ENCODE measurements around the gene FBXL17.

GRCh38 chr5:107949688-107950341, 432.1 kb downstream of the FBXL17 start:
- TF ChIP-seq CTCF (IDR thresholded peaks at IDR 0.05; ENCODE audit: insufficient read depth, low read depth, low read length) (no peak), EZH2 (IDR thresholded peaks at IDR 0.05; ENCODE audit: insufficient read depth, low read length) (no peak)
